Inferior parietal cortex (tissue), 1 donor: ENCODE data around the gene LCE2B.
"Not testable (repeated sequence)": the region's sequence is repeated elsewhere in the genome, so short reads cannot be mapped to it uniquely, and the experiment has no call there.

Experiments used
- DNase-seq: peaks from one replicate; pipeline ENCODE4 v3.0.0-alpha.2; 2016; ENCODE audit errors: extremely low spot score

Gene LCE2B

GRCh38 chr1:152685823-152686222, at the start of gene LCE2B:
LCE2B (plus strand) TSS chr1:152686123; CDS start chr1:152686844, 721 bp downstream.
- DNase-seq: not testable (repeated sequence)

GRCh38 chr1:152640351-152640750, 45.6 kb upstream of the LCE2B start:
- no peak for DNase-seq

- DNase-seq: no peak
Observed at GRCh38 chr1:152643945-152644344, 42.0 kb upstream of the LCE2B start.

GRCh38 chr1:152645146-152645545, 40.8 kb upstream of the LCE2B start:
- DNase-seq: no peak

GRCh38 chr1:152646656-152647055, 39.3 kb upstream of the LCE2B start:
- DNase-seq: no peak

- peak; percentile 66 for DNase-seq
Observed at GRCh38 chr1:152654110-152654509, 31.8 kb upstream of the LCE2B start.

- no peak for DNase-seq
Observed at GRCh38 chr1:152656459-152656858, 29.5 kb upstream of the LCE2B start.

GRCh38 chr1:152657677-152658076, 28.2 kb upstream of the LCE2B start:
- no peak for DNase-seq

- DNase-seq: no peak
Observed at GRCh38 chr1:152658649-152659048, 27.3 kb upstream of the LCE2B start.

GRCh38 chr1:152663098-152663497, 22.8 kb upstream of the LCE2B start, which contains the start of gene LCE2D:
LCE2D (plus strand) TSS chr1:152663380; CDS start chr1:152664106, 726 bp downstream.
- no peak for DNase-seq

GRCh38 chr1:152666171-152666570, 19.8 kb upstream of the LCE2B start:
- DNase-seq: not testable (repeated sequence)

GRCh38 chr1:152667648-152668047, 18.3 kb upstream of the LCE2B start:
- DNase-seq: peak; percentile 7

GRCh38 chr1:152673016-152673415, 12.9 kb upstream of the LCE2B start:
- no peak for DNase-seq

GRCh38 chr1:152674983-152675382, 10.9 kb upstream of the LCE2B start, which contains the start of gene LCE2C:
LCE2C (plus strand) TSS chr1:152675279; CDS start chr1:152676016, 737 bp downstream.
- DNase-seq: not testable (repeated sequence)

- DNase-seq: no peak
Observed at GRCh38 chr1:152679459-152679858, 6.5 kb upstream of the LCE2B start.

GRCh38 chr1:152681616-152682015, 4.3 kb upstream of the LCE2B start:
- DNase-seq: peak; percentile 22

- no peak for DNase-seq
Observed at GRCh38 chr1:152683846-152684245, 2.1 kb upstream of the LCE2B start.

GRCh38 chr1:152697701-152698600, 12.0 kb downstream of the LCE2B start, which contains the start of gene LCE2A:
LCE2A (plus strand) TSS chr1:152698345; CDS start chr1:152698902, 557 bp downstream.
- DNase-seq: no peak

- DNase-seq: no peak
Observed at GRCh38 chr1:152699746-152700145, 13.8 kb downstream of the LCE2B start.

- DNase-seq: no peak
Observed at GRCh38 chr1:152707860-152708259, 21.9 kb downstream of the LCE2B start, which contains the start of gene LCE4A. LCE4A (plus strand) TSS chr1:152708160; CDS start chr1:152709076, 916 bp downstream.

GRCh38 chr1:152718238-152718637, 32.3 kb downstream of the LCE2B start:
- DNase-seq: no peak

- no peak for DNase-seq
Observed at GRCh38 chr1:152725261-152725660, 39.3 kb downstream of the LCE2B start.

- no peak for DNase-seq
Observed at GRCh38 chr1:152728986-152729385, 43.1 kb downstream of the LCE2B start.
